ENCODE results near the gene TMEM91.

DNA sequence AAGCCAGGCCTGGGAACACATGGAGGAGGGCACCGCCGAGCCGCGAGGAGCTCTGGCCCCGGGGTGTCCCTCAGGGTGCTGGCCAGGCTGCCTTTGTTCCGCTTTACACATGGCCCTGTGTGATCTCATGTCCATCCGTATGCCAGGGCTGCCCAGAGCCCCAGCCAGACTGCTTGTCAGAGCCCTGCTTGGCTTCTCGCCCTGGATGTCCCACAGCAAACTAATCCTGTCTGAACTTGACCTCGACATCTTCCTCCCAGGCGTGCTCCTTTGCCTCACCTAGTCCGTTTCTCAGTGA is 35.6 kb downstream of the TMEM91 start:
- TF ChIP-seq EZH2 (IDR thresholded peaks at IDR 0.05; ENCODE audit: low read length, missing control alignments): no peak
- TF ChIP-seq, protein P1, sequence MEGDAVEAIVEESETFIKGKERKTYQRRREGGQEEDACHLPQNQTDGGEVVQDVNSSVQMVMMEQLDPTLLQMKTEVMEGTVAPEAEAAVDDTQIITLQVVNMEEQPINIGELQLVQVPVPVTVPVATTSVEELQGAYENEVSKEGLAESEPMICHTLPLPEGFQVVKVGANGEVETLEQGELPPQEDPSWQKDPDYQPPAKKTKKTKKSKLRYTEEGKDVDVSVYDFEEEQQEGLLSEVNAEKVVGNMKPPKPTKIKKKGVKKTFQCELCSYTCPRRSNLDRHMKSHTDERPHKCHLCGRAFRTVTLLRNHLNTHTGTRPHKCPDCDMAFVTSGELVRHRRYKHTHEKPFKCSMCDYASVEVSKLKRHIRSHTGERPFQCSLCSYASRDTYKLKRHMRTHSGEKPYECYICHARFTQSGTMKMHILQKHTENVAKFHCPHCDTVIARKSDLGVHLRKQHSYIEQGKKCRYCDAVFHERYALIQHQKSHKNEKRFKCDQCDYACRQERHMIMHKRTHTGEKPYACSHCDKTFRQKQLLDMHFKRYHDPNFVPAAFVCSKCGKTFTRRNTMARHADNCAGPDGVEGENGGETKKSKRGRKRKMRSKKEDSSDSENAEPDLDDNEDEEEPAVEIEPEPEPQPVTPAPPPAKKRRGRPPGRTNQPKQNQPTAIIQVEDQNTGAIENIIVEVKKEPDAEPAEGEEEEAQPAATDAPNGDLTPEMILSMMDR (conservative IDR thresholded peaks at IDR 0.05 in 1 of 2, IDR thresholded peaks at IDR 0.05 in 1 of 2; ENCODE audit: low read depth in 1 of 2, low read length in 2 of 2): no peak

All from fibroblast of lung (primary cell).